NCI-H2029 treated with DMSO at 0.1 percent for 48 hours (cell line): ENCODE data around the gene GCK.
"Not testable (repeated sequence)": the region's sequence is repeated elsewhere in the genome, so short reads cannot be mapped to it uniquely, and the experiment has no call there.

Source experiments
- DNase-seq: peaks from one replicate; lab custom pipeline; 2025; lab: John Stamatoyannopoulos, UW

GCK gene

GRCh38 chr7:44201813-44202212 is 12.6 kb upstream of the GCK start:
- no peak for DNase-seq

- peak; percentile 91 for DNase-seq
These were observed 11.6 kb upstream of the GCK start, which contains the start of gene YKT6 for GRCh38 chr7:44200699-44201461. Gene YKT6, plus strand, starts transcription at chr7:44200978. Its CDS starts 158 bp downstream, at chr7:44201136.

GRCh38 chr7:44200163-44200562 is 10.9 kb upstream of the GCK start:
- not testable (repeated sequence) for DNase-seq

GRCh38 chr7:44197474-44197873 is 8.2 kb upstream of the GCK start:
- DNase-seq: no peak

GRCh38 chr7:44196450-44196872 is 7.2 kb upstream of the GCK start:
- no peak for DNase-seq

GRCh38 chr7:44195889-44196288 is 6.7 kb upstream of the GCK start:
- DNase-seq: no peak

GRCh38 chr7:44194562-44195145 is 5.4 kb upstream of the GCK start:
- no peak for DNase-seq

- no peak for DNase-seq
These were observed 4.8 kb upstream of the GCK start for GRCh38 chr7:44194069-44194468.

GRCh38 chr7:44193011-44193802 is 4.0 kb upstream of the GCK start:
- DNase-seq: no peak

- DNase-seq: no peak
These were observed 1.9 kb upstream of the GCK start for GRCh38 chr7:44191171-44191570.

- no peak for DNase-seq
These were observed 994 bp upstream of the GCK start for GRCh38 chr7:44189993-44190872.

- no peak for DNase-seq
These were observed 586 bp downstream of the GCK start for GRCh38 chr7:44188480-44189225.

GRCh38 chr7:44187636-44188416 is 1.4 kb downstream of the GCK start:
- DNase-seq: no peak

- DNase-seq: no peak
These were observed 2.5 kb downstream of the GCK start for GRCh38 chr7:44186736-44187135.

GRCh38 chr7:44185729-44186128 is 3.5 kb downstream of the GCK start:
- no peak for DNase-seq

GRCh38 chr7:44184873-44185446 is 4.3 kb downstream of the GCK start:
- DNase-seq: no peak

- DNase-seq: no peak
These were observed 4.9 kb downstream of the GCK start for GRCh38 chr7:44184206-44184872.

GRCh38 chr7:44183386-44183785 is 5.9 kb downstream of the GCK start:
- DNase-seq: no peak

GRCh38 chr7:44182827-44183226 is 6.4 kb downstream of the GCK start:
- DNase-seq: no peak
